SK-N-MC (cell line): Measurements from ENCODE around the gene GLT8D2.

ENCODE experiments used
- EZH2 ChIP-seq: fragments of 200-600 bp; sonication (generic); IDR thresholded peaks from one replicate; pipeline ENCODE4 v1.6.1; 2017; ENCODE audit warnings: antibody characterized with exemption
- FOXP2 ChIP-seq: optimal IDR thresholded peaks from 2 replicates; pipeline ENCODE3; 2011; ENCODE audit warnings: mild to moderate bottlenecking, moderate library complexity; ENCODE audit not compliant: insufficient read depth; ENCODE audit errors: extremely low read length, control extremely low read depth
- POLR2AphosphoS5 ChIP-seq: IDR thresholded peaks from 2 replicates; pipeline ENCODE4 v1.6.1; 2012; ENCODE audit warnings: mild to moderate bottlenecking, low read depth, low read length, borderline replicate concordance

DNA sequence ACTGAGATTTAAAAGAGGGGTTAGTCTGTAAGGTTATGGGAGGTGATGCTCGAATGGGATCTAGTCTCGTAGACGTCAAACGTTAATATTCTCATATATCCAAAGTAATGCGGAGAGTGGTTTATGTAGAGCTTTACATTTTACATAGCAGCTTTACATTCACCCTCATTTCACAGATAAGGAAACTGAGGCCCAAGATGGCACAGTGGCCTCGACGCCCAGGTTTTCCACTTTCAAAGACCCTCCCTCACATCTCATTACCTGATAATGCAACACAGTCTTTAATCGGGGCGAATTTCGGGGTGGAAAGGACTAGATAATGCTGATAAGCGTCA, 84.8 kb downstream of the GLT8D2 start:
- TF ChIP-seq POLR2AphosphoS5 = no peak
- TF ChIP-seq EZH2 = no peak
- no peak for TF ChIP-seq FOXP2
